ENCODE measurements around the gene PGGT1B.
A peak's percentile ranks its signal among the peaks of the same experiment; 100 is the strongest.

PGGT1B gene

DNA sequence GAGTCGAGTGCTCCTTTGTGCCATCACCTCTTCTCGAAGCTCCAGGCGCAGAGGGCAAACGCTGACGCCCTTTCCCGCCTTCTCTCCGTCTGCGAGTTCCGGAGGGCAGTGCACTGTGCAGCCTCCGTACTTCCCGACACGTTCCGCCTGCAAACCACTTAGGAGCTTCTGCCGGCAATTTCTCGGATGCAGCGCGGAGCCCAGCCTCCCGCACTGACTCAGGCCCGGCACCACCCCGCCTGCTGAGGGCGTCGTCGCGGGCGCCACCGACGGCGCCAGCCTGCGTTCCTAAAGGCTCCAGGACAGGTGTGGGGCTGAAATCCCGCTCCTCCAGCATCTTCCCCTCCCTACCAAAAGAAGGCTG, 83.7 kb downstream of the PGGT1B start:
- DNase-seq, result no peak

DNA sequence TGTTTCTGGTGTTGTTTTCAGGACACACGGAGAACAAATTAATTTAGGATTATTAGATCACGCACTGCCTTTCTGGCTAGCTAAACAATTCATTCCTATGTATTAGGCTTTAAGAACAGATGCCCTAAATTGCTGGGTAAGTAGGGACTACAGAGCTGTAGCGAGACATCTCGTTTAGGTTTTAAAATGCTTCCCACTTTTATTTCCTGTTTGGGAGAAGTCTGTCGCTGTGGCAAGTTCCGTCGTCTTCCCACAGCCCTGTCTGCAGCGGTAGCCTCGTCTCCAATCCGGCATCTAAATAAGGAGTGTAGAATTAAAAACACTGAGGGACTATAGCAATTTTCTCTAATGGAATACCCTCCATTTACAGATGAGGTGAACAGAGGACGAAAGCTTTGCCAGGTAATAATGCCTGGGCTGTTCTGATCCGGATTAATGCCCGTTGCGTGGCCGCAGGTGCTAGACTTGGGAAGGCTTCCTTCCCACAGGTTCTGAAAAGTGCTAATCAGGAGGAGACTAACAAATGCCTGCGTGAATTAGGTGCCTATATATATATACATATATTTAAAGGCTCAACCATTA, 91.7 kb downstream of the PGGT1B start:
- DNase-seq, result no peak

DNA sequence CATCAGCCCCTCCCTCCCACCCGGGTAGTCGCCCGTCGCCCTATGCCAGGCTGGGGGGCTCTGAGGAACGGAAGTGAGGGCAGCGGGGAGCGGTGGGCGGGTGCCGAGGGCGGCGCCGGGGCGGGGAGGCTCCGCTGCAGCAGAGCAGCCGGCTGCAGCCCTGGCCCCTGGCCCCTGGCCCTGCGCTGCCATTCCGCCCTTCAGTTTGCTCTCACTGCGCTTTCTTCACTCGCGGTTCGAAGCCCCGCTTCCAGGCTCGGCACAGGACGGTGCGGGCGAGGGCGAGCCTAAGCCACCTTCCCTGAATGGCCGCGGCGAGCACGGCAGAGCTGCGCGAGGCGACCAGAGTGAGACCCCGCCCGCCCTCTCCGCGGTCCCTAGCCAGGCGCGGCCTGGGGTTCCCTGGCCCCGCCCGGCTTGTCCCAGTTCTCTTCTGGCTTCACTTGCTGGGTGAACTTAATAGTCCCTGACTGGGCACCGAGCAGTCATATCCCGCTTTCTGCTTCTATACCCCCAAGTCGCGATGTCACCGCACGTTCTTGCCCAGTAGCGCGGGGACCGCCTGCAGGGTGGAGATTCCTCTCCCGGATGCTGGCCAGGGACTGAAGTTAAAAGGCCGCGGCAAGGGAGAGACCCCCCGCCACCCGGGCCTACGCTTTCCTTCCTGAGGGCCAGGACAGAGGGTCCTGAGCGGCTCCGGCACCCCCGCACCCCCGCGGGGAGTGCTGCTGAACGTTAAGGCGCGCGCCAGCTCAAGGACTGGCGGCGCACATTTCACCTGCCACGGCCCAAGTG, 92.3 kb downstream of the PGGT1B start:
- DNase-seq, result no peak

DNA sequence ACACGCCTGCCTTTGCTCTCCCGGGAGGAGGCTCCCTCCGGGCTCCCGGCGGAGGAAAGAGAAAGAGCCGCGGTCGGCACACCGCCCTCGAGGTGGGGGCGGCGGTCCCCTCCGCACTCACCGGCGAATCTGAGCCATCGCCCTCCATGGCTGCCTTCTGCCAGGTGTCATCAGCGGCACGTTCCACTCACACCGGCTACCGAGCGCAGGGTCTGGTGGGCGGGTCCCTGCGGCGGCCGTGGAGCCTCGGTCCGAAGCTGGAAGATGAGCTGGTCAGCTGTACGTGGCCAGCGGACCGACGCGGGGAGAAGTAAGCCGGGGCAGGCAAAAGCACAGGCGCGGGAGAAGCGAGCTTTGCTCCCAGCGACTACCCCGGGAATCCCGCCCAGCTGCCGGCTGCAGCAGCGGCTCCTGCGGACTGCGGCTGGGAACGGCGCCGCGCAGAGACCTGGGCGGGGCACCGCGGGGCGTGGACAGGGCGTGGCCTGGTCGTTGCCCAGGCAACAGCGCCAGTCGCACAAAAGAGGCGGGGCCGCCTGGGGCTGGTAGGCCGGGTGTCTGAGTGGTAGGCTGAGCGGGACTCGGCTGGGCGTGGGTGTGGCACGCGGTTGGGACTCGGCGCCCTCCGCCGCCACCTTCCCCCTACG, 93.1 kb downstream of the PGGT1B start, which contains the start of gene TRIM36:
TRIM36 (minus strand) TSS at position 422 of the 647 bp plus-strand sequence; CDS start at position 148, 274 bp downstream.
- DNase-seq, result peak; percentile 38

DNA sequence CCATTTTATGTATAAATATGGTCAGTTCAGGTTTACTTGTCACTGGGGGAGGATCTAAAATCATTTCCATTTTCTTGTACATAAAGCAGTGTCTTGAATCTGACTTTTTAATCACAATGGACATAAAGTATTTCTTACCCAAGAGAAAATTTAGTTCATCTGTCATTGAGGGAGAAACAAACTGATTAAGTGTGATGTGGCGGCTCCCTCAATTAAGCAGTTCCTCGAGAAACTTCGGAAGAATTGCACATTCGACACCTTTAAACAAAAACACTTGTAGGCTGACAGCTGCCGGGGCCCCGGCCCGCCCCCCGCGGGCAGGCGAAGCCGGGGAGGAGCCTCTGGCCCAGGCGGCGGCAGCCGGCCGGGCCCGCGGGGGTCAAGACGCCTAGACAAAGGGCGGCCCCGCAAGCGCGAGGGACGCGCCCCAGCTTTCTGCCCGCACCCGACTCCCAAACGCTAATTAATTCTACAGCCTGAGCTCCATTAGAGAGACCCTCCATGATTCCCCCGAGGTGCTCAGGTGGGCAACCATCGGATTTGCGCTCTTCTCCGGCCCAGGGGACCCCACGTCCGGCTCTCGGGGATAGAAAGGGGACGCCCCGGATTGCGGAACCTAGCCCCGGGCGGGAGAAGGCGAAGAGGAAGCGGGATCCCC, 93.7 kb downstream of the PGGT1B start:
- DNase-seq, result no peak

DNA sequence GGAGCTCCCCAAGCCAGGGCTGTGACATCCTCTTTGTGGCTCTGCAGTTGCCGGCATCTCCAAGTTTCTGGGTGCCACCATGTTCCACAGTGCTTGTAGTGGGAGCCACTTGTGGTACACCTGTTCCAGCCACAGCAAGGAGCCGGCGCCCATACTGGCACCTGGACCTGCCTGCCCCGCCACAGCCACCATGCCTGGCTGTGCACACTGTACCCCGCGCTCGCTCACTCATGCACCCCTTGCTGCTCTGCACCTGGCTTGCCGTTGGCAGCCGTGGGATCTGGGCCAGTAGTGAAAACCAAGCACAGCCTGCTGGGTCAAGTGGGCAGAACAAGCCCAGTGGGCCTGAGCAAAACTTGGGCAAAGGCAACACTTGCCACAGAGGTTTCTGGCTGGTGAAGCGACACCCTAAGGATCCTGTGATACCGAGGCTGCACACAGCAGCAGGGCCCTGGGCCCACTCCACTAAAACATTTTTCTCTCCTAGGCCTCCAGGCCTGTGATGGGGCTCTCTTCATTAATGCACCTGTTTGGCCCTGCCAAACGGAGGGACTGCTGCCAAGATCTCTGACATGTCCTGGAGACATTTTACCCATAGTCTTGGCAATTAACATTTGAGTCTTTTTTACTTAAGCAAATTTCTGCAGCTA, 95.8 kb downstream of the PGGT1B start:
- no peak for DNase-seq

DNA sequence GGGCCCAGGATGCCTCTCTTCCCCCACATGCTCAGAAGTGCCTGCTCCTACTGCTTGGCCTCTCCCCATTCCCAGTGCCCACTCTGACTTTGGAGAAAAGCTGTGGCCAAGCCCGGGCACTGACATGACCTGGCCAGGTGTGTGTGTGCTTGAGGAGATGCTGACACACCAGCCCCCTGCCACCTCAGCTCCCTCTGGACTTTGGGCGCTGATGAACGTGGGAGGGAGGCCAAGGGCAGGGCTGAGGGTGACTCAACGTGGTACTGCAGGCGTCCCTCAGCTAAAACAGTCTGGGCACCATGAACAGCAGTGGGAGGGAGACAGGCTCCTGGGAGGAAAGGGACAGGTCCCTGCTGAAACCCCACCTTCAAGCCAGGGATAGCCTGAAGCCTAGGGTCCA, 96.9 kb downstream of the PGGT1B start:
- DNase-seq, result no peak

DNA sequence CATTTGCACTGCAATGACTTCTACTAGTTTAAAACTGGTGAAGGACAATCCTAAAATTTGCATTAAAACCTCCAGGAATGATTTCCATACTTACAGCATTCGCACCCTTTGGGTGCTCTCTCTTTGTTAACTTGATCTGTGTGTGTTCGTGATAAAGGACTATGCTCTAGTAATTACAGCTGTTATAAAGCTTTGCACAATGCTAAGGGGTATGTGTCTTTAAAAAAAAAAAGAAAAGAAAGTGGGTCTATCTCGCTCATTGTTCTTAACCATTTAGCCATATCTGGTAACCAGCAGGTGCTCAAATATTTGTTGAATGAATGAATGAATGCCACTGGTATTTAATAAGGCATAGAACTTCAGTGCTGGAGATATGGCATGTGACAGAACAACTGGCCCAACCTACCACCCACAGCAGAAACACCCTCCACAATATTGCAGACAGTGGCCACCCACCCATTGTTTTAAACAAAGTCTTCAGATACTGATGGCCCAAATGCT, 101.7 kb downstream of the PGGT1B start:
- DNase-seq, result no peak

Measured in 8988T (cell line).